ENCODE data around the gene EFCAB6.

DNA sequence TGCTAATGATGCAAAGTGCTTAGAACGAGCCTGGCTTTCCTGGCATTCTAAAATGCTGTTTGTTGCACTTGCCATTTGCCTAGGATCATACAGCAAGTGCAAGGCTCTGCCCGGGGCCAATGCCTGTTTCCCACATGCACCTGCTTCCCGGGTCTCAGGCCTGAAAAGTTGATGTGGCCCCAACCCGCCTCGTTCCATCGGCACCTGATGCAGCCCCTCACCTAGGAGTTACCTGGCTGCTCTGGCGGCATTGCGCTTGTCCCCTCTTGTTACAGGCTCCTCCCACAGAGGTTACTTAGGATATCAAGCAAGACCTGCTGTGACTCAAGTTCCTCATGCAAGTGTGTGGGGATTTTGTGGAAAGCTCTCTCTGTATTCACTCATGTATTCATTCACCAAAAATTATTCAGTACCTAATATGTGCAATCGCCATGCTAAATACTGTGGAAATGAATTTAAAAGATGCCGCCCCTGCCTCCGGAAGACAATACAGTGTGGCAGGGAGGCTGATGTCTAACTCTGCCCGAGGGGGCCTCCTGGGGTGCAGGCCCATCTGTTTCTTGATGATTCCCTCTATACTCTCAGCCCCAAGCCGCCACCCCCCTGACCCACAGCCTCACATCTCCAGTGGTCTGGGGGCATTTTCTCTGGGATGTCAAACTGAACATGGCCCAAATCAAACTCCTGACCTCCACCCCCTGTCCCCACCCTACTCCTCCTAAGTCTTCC lies 184.5 kb downstream of the EFCAB6 start:
- TF ChIP-seq, protein P1, sequence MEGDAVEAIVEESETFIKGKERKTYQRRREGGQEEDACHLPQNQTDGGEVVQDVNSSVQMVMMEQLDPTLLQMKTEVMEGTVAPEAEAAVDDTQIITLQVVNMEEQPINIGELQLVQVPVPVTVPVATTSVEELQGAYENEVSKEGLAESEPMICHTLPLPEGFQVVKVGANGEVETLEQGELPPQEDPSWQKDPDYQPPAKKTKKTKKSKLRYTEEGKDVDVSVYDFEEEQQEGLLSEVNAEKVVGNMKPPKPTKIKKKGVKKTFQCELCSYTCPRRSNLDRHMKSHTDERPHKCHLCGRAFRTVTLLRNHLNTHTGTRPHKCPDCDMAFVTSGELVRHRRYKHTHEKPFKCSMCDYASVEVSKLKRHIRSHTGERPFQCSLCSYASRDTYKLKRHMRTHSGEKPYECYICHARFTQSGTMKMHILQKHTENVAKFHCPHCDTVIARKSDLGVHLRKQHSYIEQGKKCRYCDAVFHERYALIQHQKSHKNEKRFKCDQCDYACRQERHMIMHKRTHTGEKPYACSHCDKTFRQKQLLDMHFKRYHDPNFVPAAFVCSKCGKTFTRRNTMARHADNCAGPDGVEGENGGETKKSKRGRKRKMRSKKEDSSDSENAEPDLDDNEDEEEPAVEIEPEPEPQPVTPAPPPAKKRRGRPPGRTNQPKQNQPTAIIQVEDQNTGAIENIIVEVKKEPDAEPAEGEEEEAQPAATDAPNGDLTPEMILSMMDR (conservative IDR thresholded peaks at IDR 0.05; ENCODE audit: low read depth, low read length) = no peak
- TF ChIP-seq POLR2A (IDR thresholded peaks at IDR 0.05; ENCODE audit: low read depth, low read length) = no peak
- no peak for TF ChIP-seq RAD21 (IDR thresholded peaks at IDR 0.05; ENCODE audit: low read length)
- TF ChIP-seq, protein P2, sequence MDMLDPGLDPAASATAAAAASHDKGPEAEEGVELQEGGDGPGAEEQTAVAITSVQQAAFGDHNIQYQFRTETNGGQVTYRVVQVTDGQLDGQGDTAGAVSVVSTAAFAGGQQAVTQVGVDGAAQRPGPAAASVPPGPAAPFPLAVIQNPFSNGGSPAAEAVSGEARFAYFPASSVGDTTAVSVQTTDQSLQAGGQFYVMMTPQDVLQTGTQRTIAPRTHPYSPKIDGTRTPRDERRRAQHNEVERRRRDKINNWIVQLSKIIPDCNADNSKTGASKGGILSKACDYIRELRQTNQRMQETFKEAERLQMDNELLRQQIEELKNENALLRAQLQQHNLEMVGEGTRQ (IDR thresholded peaks at IDR 0.05; ENCODE audit: low read depth, low read length) = no peak
- TF ChIP-seq BHLHE40 (IDR thresholded peaks at IDR 0.05; ENCODE audit: low read depth, low read length) = no peak
- TF ChIP-seq RFX5 (IDR thresholded peaks at IDR 0.05; ENCODE audit: low read depth, low read length) = no peak
- no peak for TF ChIP-seq MXI1 (IDR thresholded peaks at IDR 0.05; ENCODE audit: borderline replicate concordance, low read depth, low read length)
- TF ChIP-seq CEBPB (IDR thresholded peaks at IDR 0.05; ENCODE audit: low read depth, low read length) = no peak
- TF ChIP-seq SMC3 (IDR thresholded peaks at IDR 0.05; ENCODE audit: low read depth, low read length) = no peak
- TF ChIP-seq MAFK (IDR thresholded peaks at IDR 0.05; ENCODE audit: low read depth, low read length) = no peak
- TF ChIP-seq CHD1 (IDR thresholded peaks at IDR 0.05; ENCODE audit: low read depth, low read length) = no peak
- no peak for TF ChIP-seq RCOR1 (IDR thresholded peaks at IDR 0.05; ENCODE audit: insufficient replicate concordance, low read length)
- TF ChIP-seq FOS (IDR thresholded peaks at IDR 0.05; ENCODE audit: low read depth, low read length) = no peak
